IPS-20b (cell line): ENCODE results near the gene CPEB3.
A peak's percentile ranks its signal among the peaks of the same experiment; 100 is the strongest.

ENCODE experiments used
- H3K27ac ChIP-seq: one replicate; pipeline ENCODE4 v1.5.1; 2013; ENCODE audit warnings: low read length
- H3K27me3 ChIP-seq: 2 replicates; pipeline ENCODE4 v1.6.1; 2013; ENCODE audit warnings: mild to moderate bottlenecking, low read length, inconsistent platforms; ENCODE audit not compliant: insufficient read depth
- H3K36me3 ChIP-seq: 2 replicates; pipeline ENCODE4 v1.6.1; 2013; ENCODE audit warnings: low read depth, mild to moderate bottlenecking, inconsistent platforms, low read length, moderate library complexity; ENCODE audit not compliant: insufficient read depth
- H3K4me1 ChIP-seq: 2 replicates; pipeline ENCODE4 v1.6.1; 2013; ENCODE audit warnings: mild to moderate bottlenecking, control low read depth, inconsistent platforms, low read length, moderate library complexity; ENCODE audit not compliant: insufficient read depth
- H3K4me3 ChIP-seq: 2 replicates; pipeline ENCODE4 v1.5.1; 2013; ENCODE audit warnings: mild to moderate bottlenecking, low read length, inconsistent platforms
- H3K9ac ChIP-seq: 2 replicates; pipeline ENCODE4 v1.6.1; 2013; ENCODE audit warnings: low read depth, mild to moderate bottlenecking, inconsistent platforms, low read length, moderate library complexity
- H3K9me3 ChIP-seq: 2 replicates; pipeline ENCODE4 v1.6.1; 2013; ENCODE audit warnings: mild to moderate bottlenecking, low read depth, low read length, inconsistent platforms; ENCODE audit not compliant: insufficient read depth

CPEB3 gene

GRCh38 chr10:92111336-92111939, 179.4 kb downstream of the CPEB3 start:
- Histone ChIP-seq H3K9ac (no peak overlapping the region), H3K27ac (no peak overlapping the region), H3K36me3 (no peaks in the 10 kb centered on the region), H3K27me3 (no peaks in the 10 kb centered on the region), H3K4me3 (no peak overlapping the region), H3K9me3 (no peaks in the 10 kb centered on the region), H3K4me1 (no peaks in the 10 kb centered on the region)

- Histone ChIP-seq H3K9me3 (no peaks in the 10 kb centered on the region), H3K9ac (no peak overlapping the region), H3K27me3 (no peaks in the 10 kb centered on the region), H3K4me3 (no peak overlapping the region), H3K27ac (no peak overlapping the region), H3K36me3 (no peaks in the 10 kb centered on the region), H3K4me1 (no peaks in the 10 kb centered on the region)
These were observed 180.7 kb downstream of the CPEB3 start for GRCh38 chr10:92110039-92110794.

GRCh38 chr10:92108747-92109146, 182.1 kb downstream of the CPEB3 start:
- Histone ChIP-seq H3K27ac (no peak overlapping the region), H3K4me1 (no peaks in the 10 kb centered on the region), H3K9me3 (no peaks in the 10 kb centered on the region), H3K4me3 (no peak overlapping the region), H3K27me3 (no peaks in the 10 kb centered on the region), H3K36me3 (no peaks in the 10 kb centered on the region), H3K9ac (no peak overlapping the region)

- Histone ChIP-seq H3K4me3 (no peak overlapping the region), H3K9me3 (no peaks in the 10 kb centered on the region), H3K27ac (no peak overlapping the region), H3K27me3 (no peaks in the 10 kb centered on the region), H3K9ac (no peak overlapping the region), H3K36me3 (no peaks in the 10 kb centered on the region), H3K4me1 (no peaks in the 10 kb centered on the region)
These were observed 182.8 kb downstream of the CPEB3 start for GRCh38 chr10:92108120-92108519.

- no peaks in the 10 kb centered on the region; the same call in 1 of the 2 replicates for H3K4me1 ChIP-seq
- no peak overlapping the region for H3K4me3 ChIP-seq
- H3K27me3 ChIP-seq: no peaks in the 10 kb centered on the region
- H3K36me3 ChIP-seq: no peaks in the 10 kb centered on the region
- H3K9me3 ChIP-seq: no peaks in the 10 kb centered on the region
- no peak overlapping the region for H3K27ac ChIP-seq
- no peak overlapping the region for H3K9ac ChIP-seq
These were observed 187.3 kb downstream of the CPEB3 start for GRCh38 chr10:92103376-92104090.

- Histone ChIP-seq H3K27ac (no peak overlapping the region), H3K9ac (no peak overlapping the region), H3K4me1 (no peaks in the 10 kb centered on the region; the same call in 1 of the 2 replicates), H3K27me3 (no peaks in the 10 kb centered on the region), H3K36me3 (no peaks in the 10 kb centered on the region), H3K4me3 (no peak overlapping the region), H3K9me3 (no peaks in the 10 kb centered on the region)
These were observed 188.2 kb downstream of the CPEB3 start for GRCh38 chr10:92102601-92103213.

- H3K27me3 ChIP-seq: no peaks in the 10 kb centered on the region
- H3K36me3 ChIP-seq: no peaks in the 10 kb centered on the region
- peaks cover 16% of the 10 kb centered on the region; the same call in 1 of the 2 replicates for H3K4me1 ChIP-seq
- no peak overlapping the region for H3K27ac ChIP-seq
- H3K9ac ChIP-seq: no peak overlapping the region
- H3K9me3 ChIP-seq: no peaks in the 10 kb centered on the region
- no peak overlapping the region for H3K4me3 ChIP-seq
These were observed 195.9 kb downstream of the CPEB3 start for GRCh38 chr10:92094960-92095359.

- H3K9ac ChIP-seq: no peak overlapping the region
- peak overlapping the region; percentile 20; the same call in 1 of the 2 replicates for H3K4me3 ChIP-seq
- H3K27ac ChIP-seq: peak overlapping the region; percentile 48
- H3K4me1 ChIP-seq: peaks cover 25% of the 10 kb centered on the region; the same call in 1 of the 2 replicates
- H3K36me3 ChIP-seq: no peaks in the 10 kb centered on the region
- H3K27me3 ChIP-seq: no peaks in the 10 kb centered on the region
- H3K9me3 ChIP-seq: no peaks in the 10 kb centered on the region
These were observed 198.9 kb downstream of the CPEB3 start for GRCh38 chr10:92091965-92092364.

- Histone ChIP-seq H3K4me3 (no peak overlapping the region), H3K36me3 (no peaks in the 10 kb centered on the region), H3K27me3 (no peaks in the 10 kb centered on the region), H3K9ac (peak overlapping the region; percentile 27; the same call in 1 of the 2 replicates), H3K9me3 (no peaks in the 10 kb centered on the region), H3K27ac (no peak overlapping the region), H3K4me1 (peaks cover 21% of the 10 kb centered on the region; the same call in 1 of the 2 replicates)
These were observed 203.0 kb downstream of the CPEB3 start for GRCh38 chr10:92087750-92088395.

- peaks cover 3% of the 10 kb centered on the region; the same call in 1 of the 2 replicates for H3K4me1 ChIP-seq
- no peaks in the 10 kb centered on the region for H3K27me3 ChIP-seq
- no peak overlapping the region for H3K27ac ChIP-seq
- no peak overlapping the region for H3K4me3 ChIP-seq
- no peaks in the 10 kb centered on the region for H3K36me3 ChIP-seq
- no peak overlapping the region for H3K9ac ChIP-seq
- no peaks in the 10 kb centered on the region for H3K9me3 ChIP-seq
These were observed 208.1 kb downstream of the CPEB3 start for GRCh38 chr10:92082583-92083280.

- Histone ChIP-seq H3K36me3 (no peaks in the 10 kb centered on the region), H3K4me3 (no peak overlapping the region), H3K9ac (no peak overlapping the region), H3K27me3 (no peaks in the 10 kb centered on the region), H3K9me3 (no peaks in the 10 kb centered on the region), H3K27ac (no peak overlapping the region), H3K4me1 (no peaks in the 10 kb centered on the region)
These were observed 209.2 kb downstream of the CPEB3 start for GRCh38 chr10:92081641-92082040.
